ENCODE measurements around the gene RPS6KA2. TPM values are rescaled to one million over a fixed set of nuclear protein-coding genes. Genes with fewer than 3 reads are reported as not detected.

The RPS6KA2 gene
- total and polyA plus RNA-seq, 4 experiments from 2014 or later = 1.1 to 10.6 (median 6.6) TPM

DNA sequence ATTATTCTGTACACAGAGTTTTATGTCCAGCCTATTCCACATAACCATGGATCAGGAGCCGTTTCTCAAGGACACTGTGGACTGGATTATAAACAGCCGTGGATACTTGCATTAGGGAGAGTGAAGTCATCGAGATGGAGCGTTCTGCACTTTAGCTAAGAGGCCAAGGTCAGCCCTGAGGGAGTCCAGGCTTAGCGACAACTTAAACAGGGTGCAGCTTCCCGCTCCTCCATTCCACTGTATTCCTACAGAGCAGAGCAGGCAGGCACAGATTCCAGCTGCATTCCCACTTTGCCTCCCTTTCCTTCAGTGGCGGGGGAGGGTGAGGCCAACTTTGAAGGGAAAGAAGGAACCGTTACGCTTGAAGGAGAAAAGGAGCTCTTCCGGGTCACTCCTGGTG, 100.1 kb downstream of the RPS6KA2 start:
- peaks cover 2 to 22% of the 10 kb centered on the region in 2 donors for H3K36me3 Mint-ChIP-seq
- H3K27ac Mint-ChIP-seq = no peak overlapping the region
- no peak overlapping the region for H3K4me3 ChIP-seq (ENCODE audit: low read length in 2 of 2)
- no peaks in the 10 kb centered on the region for H3K4me1 ChIP-seq (ENCODE audit: insufficient read depth, low read length)
- no peaks in the 10 kb centered on the region for H3K9me3 Mint-ChIP-seq
- CTCF ChIA-PET (ENCODE audit: partially characterized antibody) = interaction anchor here (1.3 kb wide), 1 partner anchor 11 kb away, joined by 6 read pairs; no protein-coding TSS in a partner anchor
- intact Hi-C loops (cut with micrococcal nuclease) = no loop called here
- no peaks in the 10 kb centered on the region for H3K36me3 ChIP-seq (ENCODE audit: insufficient read depth, low read length)
- H3K27ac ChIP-seq (ENCODE audit: low read depth, low read length) = no peak overlapping the region
- H3K4me3 Mint-ChIP-seq = no peak overlapping the region
- H3K4me1 Mint-ChIP-seq = no peaks in the 10 kb centered on the region
- H3K9me3 ChIP-seq (ENCODE audit: control insufficient read depth in 1 of 2, low read length in 2 of 2) = no peaks in the 10 kb centered on the region
- DNase-seq = no peak
- H3K27me3 Mint-ChIP-seq = peaks cover 0 to 2% of the 10 kb centered on the region in 2 donors
- H3K27me3 ChIP-seq (ENCODE audit: insufficient read depth, low read length) = no peaks in the 10 kb centered on the region
- POLR2A ChIA-PET (ENCODE audit: partially characterized antibody) = no interaction called here

DNA sequence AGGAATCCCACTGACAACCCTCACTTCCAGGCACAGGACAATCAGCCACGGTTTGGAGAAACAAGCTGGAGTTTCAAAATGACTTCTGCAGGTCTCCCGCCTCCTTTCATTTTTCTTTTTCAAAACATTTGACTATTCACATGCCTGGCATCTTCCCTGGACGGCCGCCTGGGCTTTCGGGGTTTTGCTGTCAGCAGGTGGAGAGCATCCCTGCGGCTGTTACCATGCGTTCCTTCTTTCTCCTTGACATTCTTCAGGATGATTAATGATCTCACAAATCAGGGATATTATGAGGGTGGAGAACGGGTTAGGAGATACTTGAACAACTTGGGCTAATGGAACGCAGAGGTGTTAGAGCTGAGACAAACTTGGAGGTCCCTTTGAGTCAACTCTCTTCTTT, 101.5 kb downstream of the RPS6KA2 start:
- intact Hi-C loops (cut with micrococcal nuclease) = no loop called here
- no peaks in the 10 kb centered on the region for H3K9me3 ChIP-seq (ENCODE audit: control insufficient read depth in 1 of 2, low read length in 2 of 2)

DNA sequence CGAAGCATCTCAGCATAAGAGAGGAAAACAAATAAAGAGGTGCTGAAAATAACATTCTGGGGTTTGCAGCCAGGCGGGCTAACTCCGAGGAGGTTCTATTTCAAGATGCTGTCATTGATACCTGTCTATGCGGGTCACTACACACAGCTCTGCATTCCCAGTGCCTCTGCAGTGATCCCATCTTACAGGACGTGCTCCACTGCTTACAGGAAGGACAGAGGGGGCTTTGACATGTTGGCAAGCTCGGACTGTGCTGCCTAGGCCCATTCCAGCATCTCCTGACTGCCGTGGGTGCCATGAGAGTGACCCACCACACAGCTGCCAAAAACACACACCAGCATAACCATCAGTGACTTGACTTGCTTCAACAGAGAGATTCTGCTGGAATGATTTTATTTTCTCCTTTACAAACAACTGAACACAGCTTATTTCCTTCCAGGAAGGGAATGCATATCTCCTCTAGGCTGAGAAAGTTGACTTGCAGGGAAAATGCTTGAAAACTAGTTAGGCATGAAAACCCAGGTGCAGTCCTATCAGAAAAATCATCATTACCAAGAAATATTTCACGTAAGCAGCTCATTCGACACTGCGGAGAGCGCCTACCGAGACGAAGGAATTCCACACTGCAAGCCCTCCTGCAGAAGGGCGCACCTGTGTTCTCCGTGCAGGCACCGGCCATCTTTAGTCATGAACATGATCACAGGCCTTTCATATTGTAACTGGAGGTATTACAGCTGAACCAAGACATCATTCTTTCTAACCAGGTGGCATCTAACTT, 103.1 kb downstream of the RPS6KA2 start:
- Histone ChIP-seq H3K4me1 (ENCODE audit: insufficient read depth, low read length) (no peaks in the 10 kb centered on the region), H3K27me3 (ENCODE audit: insufficient read depth, low read length) (no peaks in the 10 kb centered on the region), H3K36me3 (ENCODE audit: insufficient read depth, low read length) (no peaks in the 10 kb centered on the region), H3K9me3 (ENCODE audit: control insufficient read depth in 1 of 2, low read length in 2 of 2) (no peaks in the 10 kb centered on the region), H3K27ac (ENCODE audit: low read depth, low read length) (no peak overlapping the region), H3K4me3 (ENCODE audit: low read length in 2 of 2) (no peak overlapping the region)
- Mint-ChIP-seq H3K4me1 (no peaks in the 10 kb centered on the region), H3K36me3 (peaks cover 0 to 19% of the 10 kb centered on the region in 2 donors), H3K4me3 (peak overlapping the region in 1 of 8 donors; percentile 13), H3K27ac (peak overlapping the region in 1 of 7 donors; percentile 44), H3K27me3 (peaks cover 0 to 2% of the 10 kb centered on the region in 2 donors), H3K9me3 (peaks cover 0 to 3% (median 0%) of the 10 kb centered on the region in 8 donors)
- ChIA-PET POLR2A (ENCODE audit: partially characterized antibody) (no interaction called here), CTCF (ENCODE audit: partially characterized antibody) (no interaction called here)
- DNase-seq = no peak
- intact Hi-C loops (cut with micrococcal nuclease) = no loop called here

More for the DNA sequence above, 101.5 kb downstream of the RPS6KA2 start:
- Histone ChIP-seq H3K4me1 (ENCODE audit: insufficient read depth, low read length) (no peaks in the 10 kb centered on the region), H3K27me3 (ENCODE audit: insufficient read depth, low read length) (no peaks in the 10 kb centered on the region), H3K27ac (ENCODE audit: low read depth, low read length) (no peak overlapping the region), H3K36me3 (ENCODE audit: insufficient read depth, low read length) (no peaks in the 10 kb centered on the region), H3K4me3 (ENCODE audit: low read length in 2 of 2) (no peak overlapping the region)
- Mint-ChIP-seq H3K4me1 (no peaks in the 10 kb centered on the region), H3K27me3 (peaks cover 0 to 2% of the 10 kb centered on the region in 2 donors), H3K9me3 (no peaks in the 10 kb centered on the region), H3K36me3 (peaks cover 2 to 24% of the 10 kb centered on the region in 2 donors), H3K27ac (no peak overlapping the region), H3K4me3 (no peak overlapping the region)
- DNase-seq = no peak
- POLR2A ChIA-PET (ENCODE audit: partially characterized antibody) = no interaction called here
- CTCF ChIA-PET (ENCODE audit: partially characterized antibody) = interaction anchor here (1.0 to 1.1 kb wide), 2 partner anchors 14 to 120 kb away, joined by 3 to 5 read pairs; no protein-coding TSS in a partner anchor

DNA sequence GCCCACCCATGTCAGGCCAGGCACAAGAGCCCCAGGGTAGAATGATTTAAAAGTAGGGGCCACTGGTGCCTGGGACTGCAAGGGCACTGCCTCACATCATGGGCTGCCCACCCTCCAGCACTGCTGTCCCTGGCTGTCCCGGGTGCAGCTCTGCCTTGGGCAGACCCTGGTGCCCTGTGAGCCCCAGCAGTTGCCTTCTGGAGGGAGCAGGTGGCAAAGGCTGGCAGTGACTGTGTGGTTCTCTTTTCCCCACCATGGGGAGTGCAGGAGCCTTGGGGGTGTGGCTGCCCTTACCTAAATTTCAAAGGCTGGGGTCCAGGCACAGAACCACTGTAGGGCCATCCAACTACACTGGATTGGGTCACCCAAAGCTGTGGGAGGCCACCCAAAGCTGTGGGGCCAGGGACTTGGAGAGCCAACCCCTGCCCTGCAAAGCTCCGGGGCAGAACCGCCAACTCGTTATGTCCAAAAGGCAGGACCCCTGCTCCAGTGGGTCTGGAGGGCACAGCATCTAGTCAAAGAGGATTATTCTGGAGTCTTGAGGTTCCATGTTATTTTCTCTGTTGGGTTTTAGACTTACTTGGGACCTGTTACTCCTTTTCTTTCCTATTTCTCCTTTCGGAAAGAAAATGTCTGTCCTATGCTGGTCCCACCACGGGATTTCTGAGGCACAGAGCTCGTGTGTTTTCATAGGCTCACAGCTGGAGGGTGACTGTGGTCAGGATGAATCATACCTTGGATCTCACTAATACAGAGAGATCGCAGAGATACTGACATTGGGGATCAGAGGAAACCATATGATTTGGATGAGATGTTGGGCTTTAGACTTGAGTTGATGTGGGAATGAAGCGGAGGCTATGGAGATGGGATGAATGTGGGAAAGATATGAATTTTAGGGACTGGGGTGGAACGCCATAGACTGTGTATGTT, 105.9 kb downstream of the RPS6KA2 start:
- H3K36me3 Mint-ChIP-seq = peaks cover 0 to 20% of the 10 kb centered on the region in 2 donors
- intact Hi-C loops (cut with micrococcal nuclease) = no loop called here
- no peaks in the 10 kb centered on the region for H3K4me1 Mint-ChIP-seq
- no peak overlapping the region for H3K4me3 Mint-ChIP-seq
- H3K4me3 ChIP-seq (ENCODE audit: low read length in 2 of 2) = no peak overlapping the region
- H3K4me1 ChIP-seq (ENCODE audit: insufficient read depth, low read length) = no peaks in the 10 kb centered on the region
- POLR2A ChIA-PET (ENCODE audit: partially characterized antibody) = no interaction called here
- no peak for DNase-seq
- no peak overlapping the region for H3K27ac Mint-ChIP-seq
- H3K27me3 Mint-ChIP-seq = no peaks in the 10 kb centered on the region
- no peaks in the 10 kb centered on the region for H3K27me3 ChIP-seq (ENCODE audit: insufficient read depth, low read length)
- no peaks in the 10 kb centered on the region for H3K9me3 ChIP-seq (ENCODE audit: control insufficient read depth in 1 of 2, low read length in 2 of 2)
- CTCF ChIA-PET (ENCODE audit: partially characterized antibody) = interaction anchor here (1.9 kb wide), 1 partner anchor 245 kb away, joined by 4 read pairs; no protein-coding TSS in a partner anchor
- H3K9me3 Mint-ChIP-seq = peaks cover 0 to 3% (median 0%) of the 10 kb centered on the region in 8 donors
- H3K27ac ChIP-seq (ENCODE audit: low read depth, low read length) = no peak overlapping the region
- no peaks in the 10 kb centered on the region for H3K36me3 ChIP-seq (ENCODE audit: insufficient read depth, low read length)

DNA sequence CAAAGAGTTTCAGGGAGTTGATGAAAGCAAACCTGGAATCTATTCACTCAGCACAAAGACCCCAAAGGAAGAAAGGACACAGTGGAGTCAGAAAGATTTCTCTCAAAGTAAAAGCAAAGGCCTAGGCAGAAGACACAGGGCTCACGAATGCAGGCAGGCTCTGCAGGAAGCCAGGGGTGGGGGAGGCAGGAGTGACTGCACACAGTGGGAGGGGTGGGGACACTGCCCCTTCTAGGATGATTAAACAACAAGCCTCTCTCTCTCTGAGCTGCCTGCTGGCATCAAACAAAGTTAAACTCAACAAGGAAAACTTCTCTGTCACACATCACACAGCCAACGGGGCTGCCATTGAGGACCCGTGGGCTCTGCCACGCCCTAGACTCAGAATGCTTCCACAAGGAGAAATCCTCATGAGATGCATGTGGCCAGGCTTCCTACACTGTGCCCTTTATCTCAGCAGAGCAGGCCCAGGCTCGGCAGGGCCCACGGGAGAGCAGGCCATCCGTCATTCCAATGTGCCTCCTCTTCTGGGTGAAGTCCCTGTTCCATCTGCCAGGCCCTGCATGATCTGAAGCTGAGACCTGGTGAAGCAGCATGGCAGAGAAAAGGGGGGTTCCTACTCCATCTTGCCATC, 110.7 kb downstream of the RPS6KA2 start:
- Mint-ChIP-seq H3K36me3 (peaks cover 0 to 17% of the 10 kb centered on the region in 2 donors), H3K27ac (no peak overlapping the region), H3K4me3 (no peak overlapping the region), H3K9me3 (peaks cover 0 to 3% (median 0%) of the 10 kb centered on the region in 8 donors), H3K27me3 (no peaks in the 10 kb centered on the region), H3K4me1 (peaks cover 7 to 12% (median 8%) of the 10 kb centered on the region in 4 donors)
- POLR2A ChIA-PET (ENCODE audit: partially characterized antibody) = no interaction called here
- intact Hi-C loops (cut with micrococcal nuclease) = no loop called here
- Histone ChIP-seq H3K27ac (ENCODE audit: low read depth, low read length) (no peak overlapping the region), H3K4me1 (ENCODE audit: insufficient read depth, low read length) (peaks cover 8% of the 10 kb centered on the region), H3K36me3 (ENCODE audit: insufficient read depth, low read length) (no peaks in the 10 kb centered on the region), H3K4me3 (ENCODE audit: low read length in 2 of 2) (no peak overlapping the region), H3K27me3 (ENCODE audit: insufficient read depth, low read length) (no peaks in the 10 kb centered on the region), H3K9me3 (ENCODE audit: control insufficient read depth in 1 of 2, low read length in 2 of 2) (no peaks in the 10 kb centered on the region)
- DNase-seq = no peak
- CTCF ChIA-PET (ENCODE audit: partially characterized antibody) = interaction anchor here (1.0 to 1.3 kb wide), 2 partner anchors 10 to 75 kb away, joined by 5 to 6 read pairs; no protein-coding TSS in a partner anchor

DNA sequence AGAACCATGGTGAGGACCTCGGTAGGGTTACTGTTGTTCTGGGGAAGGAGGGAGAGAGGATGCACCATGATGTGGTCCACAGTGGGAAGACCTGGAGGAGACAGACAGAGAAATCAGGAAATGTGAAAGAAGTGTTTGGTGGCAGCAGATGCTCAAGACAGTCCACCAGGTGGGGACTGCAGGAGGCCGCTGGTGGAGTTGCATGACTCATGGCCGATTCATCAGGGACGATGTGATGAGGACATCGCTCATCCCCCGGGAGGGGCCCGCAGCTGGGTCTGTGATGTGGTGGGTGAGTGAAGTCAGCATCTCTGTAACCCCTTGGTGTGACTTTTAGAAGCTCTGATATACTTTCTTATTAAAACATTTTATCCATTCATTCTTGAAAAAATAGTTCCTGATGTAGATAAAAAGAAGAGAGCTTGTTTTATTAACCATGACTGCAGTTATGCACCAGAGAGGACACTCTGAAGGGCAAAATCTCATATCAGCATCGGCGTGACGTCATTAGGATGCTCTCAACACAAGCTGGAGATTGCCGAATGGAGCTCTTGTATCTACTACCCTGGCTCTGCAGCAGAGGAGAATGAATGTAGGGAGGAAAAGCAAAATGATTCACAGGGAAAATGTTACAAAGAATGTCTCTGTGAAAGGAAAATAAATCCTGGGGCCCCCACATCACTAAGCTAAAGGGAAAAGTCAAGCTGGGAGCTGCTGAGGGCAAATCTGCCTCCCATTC, 111.8 kb downstream of the RPS6KA2 start:
- H3K4me3 ChIP-seq (ENCODE audit: low read length in 2 of 2) = no peak overlapping the region
- H3K4me1 ChIP-seq (ENCODE audit: insufficient read depth, low read length) = peaks cover 8% of the 10 kb centered on the region
- ChIA-PET POLR2A (ENCODE audit: partially characterized antibody) (interaction anchor here (0.7 kb wide), 1 partner anchor 26 kb away, joined by 4 read pairs; no protein-coding TSS in a partner anchor), CTCF (ENCODE audit: partially characterized antibody) (interaction anchor here (1.0 to 1.3 kb wide), 3 partner anchors 11 to 256 kb away, joined by 5 to 6 read pairs (median 6); no protein-coding TSS in a partner anchor)
- Mint-ChIP-seq H3K4me3 (no peak overlapping the region), H3K27me3 (no peaks in the 10 kb centered on the region), H3K4me1 (peaks cover 7 to 12% (median 8%) of the 10 kb centered on the region in 4 donors), H3K36me3 (peaks cover 0 to 13% of the 10 kb centered on the region in 2 donors), H3K27ac (peak overlapping the region in 1 of 7 donors; percentile 23), H3K9me3 (peaks cover 0 to 3% (median 0%) of the 10 kb centered on the region in 8 donors)
- intact Hi-C loops (cut with micrococcal nuclease) = no loop called here
- no peaks in the 10 kb centered on the region for H3K36me3 ChIP-seq (ENCODE audit: insufficient read depth, low read length)
- H3K9me3 ChIP-seq (ENCODE audit: control insufficient read depth in 1 of 2, low read length in 2 of 2) = no peaks in the 10 kb centered on the region
- peak in 1 of 5 donors; percentile 47 for DNase-seq
- no peak overlapping the region for H3K27ac ChIP-seq (ENCODE audit: low read depth, low read length)
- no peaks in the 10 kb centered on the region for H3K27me3 ChIP-seq (ENCODE audit: insufficient read depth, low read length)

All from CD4-positive, alpha-beta memory T cell (primary cell).